Glutamatergic neuron (in vitro differentiated cells): ENCODE results near the gene NKAP. TPM values are rescaled to one million over a fixed set of nuclear protein-coding genes. Genes with fewer than 3 reads are reported as not detected.
"Not testable (repeated sequence)": the region's sequence is repeated elsewhere in the genome, so short reads cannot be mapped to it uniquely, and the experiment has no call there.

Source experiments
- DNase-seq: peaks from one replicate; pipeline ENCODE4 v3.0.0; 2022
- H3K27ac Mint-ChIP-seq: one replicate; pipeline ENCODE4 v1.8.0; 2020; ENCODE audit warnings: mild to moderate bottlenecking, mixed read lengths, inconsistent platforms; ENCODE audit not compliant: unreplicated experiment
- H3K27me3 Mint-ChIP-seq: one replicate; pipeline ENCODE4 v1.8.0; 2020; ENCODE audit warnings: mild to moderate bottlenecking, moderate library complexity, mixed read lengths, inconsistent platforms; ENCODE audit not compliant: unreplicated experiment
- H3K36me3 Mint-ChIP-seq: one replicate; pipeline ENCODE4 v1.8.0; 2020; ENCODE audit warnings: mild to moderate bottlenecking, mixed read lengths, inconsistent platforms; ENCODE audit not compliant: unreplicated experiment
- H3K4me1 Mint-ChIP-seq: one replicate; pipeline ENCODE4 v1.8.0; 2020; ENCODE audit warnings: mild to moderate bottlenecking, low read depth, mixed read lengths, inconsistent platforms; ENCODE audit not compliant: unreplicated experiment
- H3K4me3 Mint-ChIP-seq: one replicate; pipeline ENCODE4 v1.8.0; 2020; ENCODE audit warnings: mild to moderate bottlenecking, mixed read lengths, inconsistent platforms; ENCODE audit not compliant: unreplicated experiment
- H3K9me3 Mint-ChIP-seq: one replicate; pipeline ENCODE4 v1.8.0; 2020; ENCODE audit warnings: mild to moderate bottlenecking, moderate library complexity, mixed read lengths, inconsistent platforms; ENCODE audit not compliant: unreplicated experiment
- CTCF ChIP-seq: fragments of 200-600 bp; sonication (generic); IDR thresholded peaks from one replicate; pipeline ENCODE4 v1.5.0; 2021; ENCODE audit not compliant: partially characterized antibody, unreplicated experiment
- total RNA-seq: library from RNA; stranded (reverse); fragmentation: NEBNext Ultra II Directional; extraction: Animal tissue kit (Norgen Biotek cat#: 25700); gene quantifications from one replicate; pipeline ENCODE4 v1.2.1, GENCODE V29; 2021; ENCODE audit not compliant: unreplicated experiment

Gene NKAP
- total RNA-seq, 1 donor from 2014 or later: 7.8 TPM

- no peaks in the 10 kb centered on the region for H3K36me3 Mint-ChIP-seq
- no peak for TF ChIP-seq CTCF
- no peak for DNase-seq
- H3K27ac Mint-ChIP-seq: no peak overlapping the region
- H3K4me1 Mint-ChIP-seq: no peaks in the 10 kb centered on the region
- no peak overlapping the region for H3K4me3 Mint-ChIP-seq
- no peaks in the 10 kb centered on the region for H3K27me3 Mint-ChIP-seq
- H3K9me3 Mint-ChIP-seq: no peaks in the 10 kb centered on the region
Measured at GRCh38 chrX:119971184-119971583, 27.6 kb upstream of the NKAP start.

GRCh38 chrX:119970574-119970973, 27.0 kb upstream of the NKAP start:
- no peak for TF ChIP-seq CTCF
- DNase-seq: no peak
- Mint-ChIP-seq H3K4me1 (no peaks in the 10 kb centered on the region), H3K27me3 (no peaks in the 10 kb centered on the region), H3K36me3 (no peaks in the 10 kb centered on the region), H3K4me3 (no peak overlapping the region), H3K27ac (no peak overlapping the region), H3K9me3 (no peaks in the 10 kb centered on the region)

DNA sequence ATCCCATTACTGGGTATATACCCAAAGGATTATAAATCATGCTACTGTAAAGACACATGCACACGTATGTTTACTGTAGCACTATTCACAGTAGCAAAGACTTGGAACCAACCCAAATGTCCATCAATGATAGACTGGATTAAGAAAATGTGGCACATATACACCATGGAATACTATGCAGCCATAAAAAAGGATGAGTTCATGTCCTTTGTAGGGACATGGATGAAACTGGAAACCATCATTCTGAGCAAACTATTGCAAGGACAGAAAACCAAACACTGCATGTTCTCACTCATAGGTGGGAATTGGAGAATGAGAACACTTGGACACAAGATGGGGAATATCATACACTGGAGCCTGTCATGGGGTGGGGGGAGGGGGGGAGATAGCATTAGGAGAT, 23.3 kb upstream of the NKAP start:
- not testable (repeated sequence) for H3K4me1 Mint-ChIP-seq, H3K27me3 Mint-ChIP-seq, H3K27ac Mint-ChIP-seq, H3K36me3 Mint-ChIP-seq, H3K4me3 Mint-ChIP-seq, H3K9me3 Mint-ChIP-seq, DNase-seq

DNA sequence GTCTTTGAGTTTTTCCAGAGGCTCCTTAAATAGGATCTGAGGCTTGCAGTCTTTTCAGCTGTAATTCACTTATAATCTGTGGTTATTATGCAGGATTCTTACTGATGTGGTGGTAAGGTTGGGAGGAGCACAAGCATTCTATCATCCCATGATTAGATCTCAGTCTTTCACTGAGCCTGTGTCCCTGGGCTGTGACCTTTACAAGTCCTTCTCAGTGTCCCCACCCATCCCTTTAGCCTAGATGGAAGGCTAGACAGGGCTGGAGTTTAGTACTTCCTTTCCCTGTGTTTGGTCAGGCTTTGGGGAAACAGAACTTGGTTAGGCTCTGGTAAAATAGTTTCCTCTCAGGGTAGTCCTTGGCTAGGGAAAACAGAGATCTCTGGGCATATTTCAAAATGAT, 17.1 kb upstream of the NKAP start:
- Mint-ChIP-seq H3K9me3 (peaks cover 1% of the 10 kb centered on the region), H3K36me3 (no peaks in the 10 kb centered on the region), H3K27me3 (no peaks in the 10 kb centered on the region), H3K27ac (no peak overlapping the region), H3K4me1 (no peaks in the 10 kb centered on the region), H3K4me3 (no peak overlapping the region)
- DNase-seq: no peak
- TF ChIP-seq CTCF: no peak

DNA sequence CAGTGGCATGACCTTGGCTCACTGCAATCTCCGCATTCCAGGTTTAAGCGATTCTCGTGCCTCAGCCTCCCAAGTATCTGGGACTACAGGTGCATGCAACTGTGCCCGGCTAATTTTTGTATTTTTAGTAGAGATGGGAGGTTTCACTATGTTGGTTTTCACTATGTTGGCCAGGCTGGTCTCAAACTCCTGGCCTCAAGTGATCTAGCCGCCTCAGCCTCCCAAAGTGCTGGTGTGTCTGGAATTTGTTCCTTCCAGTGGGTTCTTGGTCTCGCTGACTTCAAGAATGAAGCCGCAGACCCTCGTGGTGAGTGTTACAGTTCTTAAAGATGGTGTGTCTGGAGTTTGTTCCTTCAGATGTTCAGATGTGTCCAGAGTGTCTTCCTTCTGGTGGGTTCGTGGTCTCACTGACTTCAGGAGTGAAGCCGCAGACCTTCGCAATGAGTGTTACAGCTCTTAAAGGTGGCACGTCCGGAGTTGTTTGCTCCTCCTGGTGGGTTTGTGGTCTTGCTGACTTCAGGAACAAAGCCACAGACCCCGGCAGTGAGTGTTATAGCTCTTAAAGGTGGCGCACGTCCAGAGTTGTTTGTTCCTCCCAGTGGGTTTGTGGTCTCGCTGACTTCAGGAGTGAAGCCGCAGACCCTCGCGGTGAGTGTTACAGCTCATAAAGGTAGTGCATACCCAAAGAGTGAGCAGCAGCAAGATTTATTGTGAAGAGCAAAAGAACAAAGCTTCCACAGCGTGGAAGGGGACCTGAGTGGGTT, 12.4 kb upstream of the NKAP start:
- H3K27me3 Mint-ChIP-seq, H3K27ac Mint-ChIP-seq, DNase-seq, H3K36me3 Mint-ChIP-seq, H3K4me3 Mint-ChIP-seq, H3K4me1 Mint-ChIP-seq, H3K9me3 Mint-ChIP-seq: not testable (repeated sequence)

- DNase-seq: no peak
- no peak overlapping the region for H3K4me3 Mint-ChIP-seq
- no peak for TF ChIP-seq CTCF
- H3K9me3 Mint-ChIP-seq: no peaks in the 10 kb centered on the region
- H3K36me3 Mint-ChIP-seq: no peaks in the 10 kb centered on the region
- H3K4me1 Mint-ChIP-seq: no peaks in the 10 kb centered on the region
- no peak overlapping the region for H3K27ac Mint-ChIP-seq
- H3K27me3 Mint-ChIP-seq: no peaks in the 10 kb centered on the region
Measured at GRCh38 chrX:119954374-119954773, 10.8 kb upstream of the NKAP start.
